Medulla oblongata (tissue), 1 donor: ENCODE measurements around the gene ALB.

Experiments
- DNase-seq: peaks from one replicate; pipeline ENCODE4 v3.0.0-alpha.2; 2015; ENCODE audit errors: extremely low spot score

Gene ALB

GRCh38 chr4:73450398-73451004 lies 46.4 kb downstream of the ALB start:
- DNase-seq, result peak; percentile 6

- DNase-seq, result no peak
These were observed 47.3 kb downstream of the ALB start for GRCh38 chr4:73451404-73451803.

DNA sequence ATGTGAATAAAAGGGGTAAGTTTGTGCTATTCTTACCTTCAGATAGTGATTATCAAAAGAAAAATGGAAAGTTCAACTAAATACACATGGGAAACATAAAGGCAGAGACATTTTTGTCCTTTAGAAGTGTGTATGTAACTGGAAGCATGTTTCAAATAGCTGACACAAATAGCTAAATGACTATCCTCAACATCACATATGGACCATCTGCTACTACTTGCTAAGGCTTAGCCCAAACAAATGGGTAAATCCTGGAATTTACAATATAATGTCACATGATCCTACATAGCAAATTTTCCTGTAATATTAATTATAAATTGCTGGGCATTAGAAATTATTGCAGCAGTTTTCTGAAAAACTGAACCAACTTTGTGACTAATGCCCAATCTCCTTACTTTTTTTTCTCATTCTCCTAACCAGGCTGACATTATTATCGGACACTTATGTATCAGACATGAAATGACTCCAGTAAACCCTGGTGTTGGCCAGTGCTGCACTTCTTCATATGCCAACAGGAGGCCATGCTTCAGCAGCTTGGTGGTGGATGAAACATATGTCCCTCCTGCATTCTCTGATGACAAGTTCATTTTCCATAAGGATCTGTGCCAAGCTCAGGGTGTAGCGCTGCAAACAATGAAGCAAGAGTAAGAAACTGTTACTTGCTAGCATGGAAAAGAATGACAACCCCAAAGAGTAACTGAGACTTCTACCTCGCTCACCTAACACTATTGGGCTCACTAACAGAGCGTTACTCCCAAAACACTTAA lies 48.1 kb downstream of the ALB start:
- DNase-seq, result no peak

DNA sequence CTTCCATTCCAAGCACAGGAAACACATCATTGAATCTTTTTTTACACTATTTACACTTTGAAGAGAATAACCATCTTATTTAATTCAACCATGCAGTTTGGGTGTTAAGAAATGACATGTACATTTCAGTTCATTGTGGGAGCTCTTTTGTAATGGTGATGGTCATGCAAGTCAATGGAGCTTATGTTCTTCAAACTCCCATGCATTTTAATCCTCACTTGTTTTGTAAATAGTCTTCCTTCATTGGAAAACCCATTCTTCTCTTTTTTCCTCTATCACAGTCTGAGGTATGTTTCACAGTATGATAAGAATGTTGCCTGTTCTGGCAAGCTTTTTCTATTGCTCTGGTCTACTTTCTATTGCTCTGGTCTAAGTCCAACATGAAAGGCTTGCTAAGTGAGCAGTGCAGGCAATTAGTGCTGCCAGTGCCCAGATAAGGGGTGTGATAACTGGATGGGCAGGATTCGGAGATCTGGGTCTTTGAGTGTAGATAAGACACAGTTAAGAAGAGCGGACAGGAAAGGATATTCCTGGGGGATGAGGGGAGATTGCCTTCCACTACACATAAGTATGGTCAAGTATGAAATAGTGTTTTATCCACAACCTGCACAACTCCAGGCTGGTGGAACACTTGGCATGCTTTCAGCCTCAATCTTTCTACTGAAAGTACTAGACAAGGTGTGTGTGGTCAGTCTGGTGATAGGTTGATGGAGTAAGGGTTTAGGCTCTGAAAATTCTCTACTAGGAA lies 49.0 kb downstream of the ALB start:
- DNase-seq, result no peak

DNA sequence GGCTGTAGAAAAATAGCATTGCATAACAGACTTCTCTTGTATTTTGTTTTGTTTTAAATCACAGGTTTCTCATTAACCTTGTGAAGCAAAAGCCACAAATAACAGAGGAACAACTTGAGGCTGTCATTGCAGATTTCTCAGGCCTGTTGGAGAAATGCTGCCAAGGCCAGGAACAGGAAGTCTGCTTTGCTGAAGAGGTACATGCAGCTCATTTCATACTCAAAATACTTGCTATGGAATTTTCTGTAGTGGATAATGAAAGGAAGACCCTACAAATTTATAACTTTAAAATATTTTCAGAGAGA lies 49.6 kb downstream of the ALB start:
- no peak for DNase-seq

DNA sequence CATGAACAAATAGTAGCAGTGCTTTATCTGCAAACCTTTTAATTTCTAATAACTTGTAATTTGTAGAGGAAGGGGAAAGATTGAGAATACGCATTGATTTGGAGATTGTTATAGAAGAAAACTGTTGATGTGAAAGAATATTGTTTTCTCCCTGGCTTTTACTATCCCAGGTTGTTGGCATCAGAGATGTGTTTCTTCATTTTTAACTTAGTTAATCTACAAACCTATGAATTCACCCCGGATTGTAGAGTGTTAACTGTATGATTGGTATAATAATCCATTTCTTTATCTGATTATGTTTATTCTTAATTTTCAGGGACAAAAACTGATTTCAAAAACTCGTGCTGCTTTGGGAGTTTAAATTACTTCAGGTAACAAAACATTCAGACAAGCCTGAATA lies 50.8 kb downstream of the ALB start:
- no peak for DNase-seq

GRCh38 chr4:73456177-73457022 lies 52.3 kb downstream of the ALB start:
- no peak for DNase-seq

GRCh38 chr4:73458184-73459047 lies 54.3 kb downstream of the ALB start:
- no peak for DNase-seq

- no peak for DNase-seq
These were observed 54.9 kb downstream of the ALB start for GRCh38 chr4:73459048-73459421.

DNA sequence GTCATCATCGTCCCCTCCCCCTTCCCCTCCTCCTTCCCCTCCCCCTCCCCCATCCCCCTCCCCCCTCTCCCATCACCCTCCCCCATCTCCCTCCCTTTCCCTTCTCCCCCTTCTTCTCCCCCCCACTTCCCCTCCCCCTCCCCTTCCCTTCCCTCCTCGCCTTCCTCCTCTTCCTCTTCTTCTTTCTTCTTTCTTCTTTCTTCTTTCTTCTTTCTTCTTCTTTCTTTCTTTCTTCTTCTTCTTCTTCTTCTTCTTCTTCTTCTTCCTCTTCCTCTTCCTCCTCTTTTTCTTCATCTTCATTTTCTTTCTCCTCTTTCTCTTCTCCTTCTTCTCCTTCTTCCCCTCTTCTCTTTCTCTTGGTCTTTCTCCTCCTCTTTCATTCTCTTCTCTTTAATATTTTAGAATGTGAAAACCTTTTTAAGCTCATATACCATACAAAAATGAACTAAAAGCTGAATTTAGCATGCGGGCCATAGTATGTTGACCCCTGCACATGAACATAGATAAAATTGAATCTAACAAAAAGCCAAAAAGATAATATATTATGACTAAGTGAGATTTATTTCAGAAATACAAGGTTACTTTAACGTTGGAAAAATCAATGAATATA lies 56.9 kb downstream of the ALB start:
- DNase-seq, result no peak

DNA sequence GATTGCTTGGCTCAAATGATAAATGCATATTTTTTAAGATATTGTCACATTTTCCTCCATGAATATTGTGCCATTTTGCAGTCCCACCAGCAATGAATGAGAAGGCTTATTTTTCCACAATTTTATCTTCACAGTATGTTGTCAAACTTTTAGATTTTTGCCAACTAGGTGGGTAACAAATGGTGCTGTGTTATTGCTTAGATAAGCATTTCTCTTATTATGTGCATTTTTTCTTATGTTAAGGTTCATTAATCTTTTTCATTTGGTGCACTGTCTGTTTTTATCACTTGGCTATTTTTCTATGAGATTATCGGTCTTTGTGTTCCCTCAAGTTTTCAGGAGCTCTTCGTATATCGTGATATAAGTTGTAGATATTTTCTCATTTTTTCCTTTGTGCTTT lies 64.1 kb downstream of the ALB start:
- no peak for DNase-seq

- no peak for DNase-seq
These were observed 66.6 kb downstream of the ALB start for GRCh38 chr4:73470728-73471127.
